Adrenal gland (tissue), 12 donors: ENCODE measurements around the gene AARS1. TPM values are rescaled to one million over a fixed set of nuclear protein-coding genes. Genes with fewer than 3 reads are reported as not detected.

Source experiments
- DNase-seq, 7 donors: peaks; one replicate each; pipeline ENCODE4 v3.0.0-alpha.2; 2019 to 2020
- H3K27ac ChIP-seq, 5 donors: fragments of 200-600 bp; sonication (generic) in 4 of 5; 1 replicate in 3 of 5; 2 replicates in 2 of 5; pipeline versions ENCODE4 v1.5.1 to v1.8.0; 2016 to 2020; ENCODE audit warnings: mild to moderate bottlenecking in 1 of 5
- H3K27me3 ChIP-seq: fragments of 200-600 bp; 2 replicates; pipeline ENCODE4 v1.8.0; 2021
- H3K36me3 ChIP-seq, 2 donors: fragments of 200-600 bp; replicated peaks in 1 of 2; 1 replicate in 1 of 2; 2 replicates in 1 of 2; pipeline versions ENCODE4 v1.5.1 to v1.8.0; 2018 to 2022
- H3K4me1 ChIP-seq, 2 donors: fragments of 200-600 bp; replicated peaks in 1 of 2; 1 replicate in 1 of 2; 2 replicates in 1 of 2; pipeline versions ENCODE4 v1.5.1 to v1.8.0; 2018 to 2021
- H3K4me3 ChIP-seq, 4 donors: fragments of 200-600 bp; sonication (generic) in 3 of 4; one replicate each; pipeline ENCODE4 v1.5.1; 2016 to 2018
- H3K9me3 ChIP-seq, 3 donors: fragments of 200-600 bp; sonication (generic) in 1 of 3; replicated peaks in 1 of 3; 1 replicate in 2 of 3; 2 replicates in 1 of 3; pipeline versions ENCODE4 v1.5.1 to v1.8.0; 2016 to 2021
- POLR2A ChIP-seq, 2 donors: fragments of 450-650 bp; IDR thresholded peaks; one replicate each; pipeline ENCODE4 v1.6.1; 2017; ENCODE audit warnings: antibody characterized with exemption in 2 of 2, mild to moderate bottlenecking in 2 of 2, moderate library complexity in 1 of 2
- WGBS, 4 donors: extraction: QIAGEN DNeasy Blood & Tissue Kit in 2 of 4; methylation state at CpG; one replicate each; pipeline versions ENCODE4 v1.1.5 to v1.1.7; 2013 to 2017; 5-methylcytosine and 5-hydroxymethylcytosine counted together
- intact Hi-C, 2 donors: fragments of 100-400 bp; cut with DNase I; formaldehyde crosslinking; loops; one replicate each; pipeline versions ENCODE4 v1.14.1 to v1.15.0; 2022 to 2023
- polyA plus RNA-seq, 3 donors: library from polyadenylated mRNA; stranded (reverse); fragments of 200-250 nt in 2 of 3; fragments of 350-450 nt in 1 of 3; fragmentation: Illumina TruSeq in 1 of 3; extraction: RNeasy Lipid Tissue Mini Kit (QIAGEN cat#74804) in 1 of 3; gene quantifications; one replicate each; pipeline ENCODE4 v1.2.3, GENCODE V29; 2013 to 2014
- total RNA-seq, 9 donors: library from RNA; depleted of rRNA in 4 of 9; stranded (reverse); fragments of >200 nt in 4 of 9; fragments of 120-200 nt in 1 of 9; fragmentation: NEBNext Ultra II Directional in 1 of 9; extraction: Animal tissue kit (Norgen Biotek cat#: 25700) in 1 of 9; gene quantifications; one replicate each; pipeline versions ENCODE4 v1.1.0 to v1.2.4, GENCODE V29; 2013 to 2023
- TF ChIP-seq, protein P1 (sequence below), 6 experiments: fragments of 450-650 bp in 4 of 6; fragments of 200-600 bp in 2 of 6; sonication (generic) in 1 of 6; IDR thresholded peaks; 1 replicate in 5 of 6; 2 replicates in 1 of 6; pipeline versions ENCODE4 v1.5.1 to v1.8.0; 2016 to 2021; ENCODE audit warnings: antibody characterized with exemption in 6 of 6, mild to moderate bottlenecking in 2 of 6, moderate library complexity in 1 of 6
- donor health status: healthy with polysubstance abuse.
- donor health status: Bipolar disorder and iron deficiency.
- donor health status: DM: yes; HTN: yes; CAD: no.
- donor health status: DM: no; HTN: no; CAD: no.
- donor health status: DM: no; HTN: no; CAD: no.
- donor health status: DM: yes; HTN: yes; CAD: no.

The AARS1 gene
- total and polyA plus RNA-seq, 12 donors = 31.2 to 120 (median 92.0) TPM

- WGBS, 4 donors = 60 to 80% (median 76%) methylated on average over 6 to 16 of the region's 16 CpGs
- peaks cover 12 to 23% of the 10 kb centered on the region in 2 donors for H3K4me1 ChIP-seq
- H3K9me3 ChIP-seq = no peaks in the 10 kb centered on the region
- TF ChIP-seq, protein P1, sequence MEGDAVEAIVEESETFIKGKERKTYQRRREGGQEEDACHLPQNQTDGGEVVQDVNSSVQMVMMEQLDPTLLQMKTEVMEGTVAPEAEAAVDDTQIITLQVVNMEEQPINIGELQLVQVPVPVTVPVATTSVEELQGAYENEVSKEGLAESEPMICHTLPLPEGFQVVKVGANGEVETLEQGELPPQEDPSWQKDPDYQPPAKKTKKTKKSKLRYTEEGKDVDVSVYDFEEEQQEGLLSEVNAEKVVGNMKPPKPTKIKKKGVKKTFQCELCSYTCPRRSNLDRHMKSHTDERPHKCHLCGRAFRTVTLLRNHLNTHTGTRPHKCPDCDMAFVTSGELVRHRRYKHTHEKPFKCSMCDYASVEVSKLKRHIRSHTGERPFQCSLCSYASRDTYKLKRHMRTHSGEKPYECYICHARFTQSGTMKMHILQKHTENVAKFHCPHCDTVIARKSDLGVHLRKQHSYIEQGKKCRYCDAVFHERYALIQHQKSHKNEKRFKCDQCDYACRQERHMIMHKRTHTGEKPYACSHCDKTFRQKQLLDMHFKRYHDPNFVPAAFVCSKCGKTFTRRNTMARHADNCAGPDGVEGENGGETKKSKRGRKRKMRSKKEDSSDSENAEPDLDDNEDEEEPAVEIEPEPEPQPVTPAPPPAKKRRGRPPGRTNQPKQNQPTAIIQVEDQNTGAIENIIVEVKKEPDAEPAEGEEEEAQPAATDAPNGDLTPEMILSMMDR (IDR thresholded peaks at IDR 0.05) = peak; percentile 25 to 50 (median 38)
- no peak for TF ChIP-seq POLR2A (IDR thresholded peaks at IDR 0.05)
- no peaks in the 10 kb centered on the region for H3K27me3 ChIP-seq
- peaks cover 0 to 59% of the 10 kb centered on the region in 2 donors for H3K36me3 ChIP-seq
- H3K4me3 ChIP-seq = no peak overlapping the region
- H3K27ac ChIP-seq = no peak overlapping the region
- peak in 6 of 7 donors; percentile 37 to 56 (median 49) for DNase-seq
- intact Hi-C loops = loop anchor here in 1 of 2 donors (10.0 kb wide), 1 partner anchor 99 kb away; no protein-coding TSS in a partner anchor
Measured at GRCh38 chr16:70253291-70254106, 35.8 kb downstream of the AARS1 start.

- H3K27ac ChIP-seq = no peak overlapping the region
- DNase-seq = peak in 1 of 7 donors; percentile 48
- intact Hi-C loops = loop anchor here in 1 of 2 donors (10.0 kb wide), 1 partner anchor 98 kb away; no protein-coding TSS in a partner anchor
- no peaks in the 10 kb centered on the region for H3K27me3 ChIP-seq
- no peak overlapping the region for H3K4me3 ChIP-seq
- H3K36me3 ChIP-seq = peaks cover 0 to 49% of the 10 kb centered on the region in 2 donors
- 79 to 88% (median 83%) methylated on average over 17 to 21 of the region's 21 CpGs for WGBS, 4 donors
- TF ChIP-seq POLR2A (IDR thresholded peaks at IDR 0.05) = no peak
- TF ChIP-seq, protein P1 (IDR thresholded peaks at IDR 0.05) = peak in 2 of 6 experiments; percentile 7 to 33
- peaks cover 12 to 23% of the 10 kb centered on the region in 2 donors for H3K4me1 ChIP-seq
- H3K9me3 ChIP-seq = no peaks in the 10 kb centered on the region
Measured at GRCh38 chr16:70252355-70252988, 36.8 kb downstream of the AARS1 start.

GRCh38 chr16:70251629-70252354, 37.5 kb downstream of the AARS1 start, which contains the start of gene EXOSC6:
Gene EXOSC6, minus strand, starts transcription at chr16:70251940. Its CDS starts 40 bp downstream, at chr16:70251900.
- Histone ChIP-seq H3K27me3 (no peaks in the 10 kb centered on the region), H3K9me3 (no peaks in the 10 kb centered on the region), H3K36me3 (peaks cover 0 to 45% of the 10 kb centered on the region in 2 donors), H3K27ac (peak within 1 kb of the TSS in 4 of 5 donors; percentile 80 to 99 (median 85)), H3K4me1 (peaks cover 12 to 23% of the 10 kb centered on the region in 2 donors), H3K4me3 (peak within 1 kb of the TSS in 2 of 4 donors; percentile 43 to 97)
- intact Hi-C loops = loop anchor here in 1 of 2 donors (10.0 kb wide), 1 partner anchor 97 kb away; no protein-coding TSS in a partner anchor
- peak; percentile 89 to 94 (median 92) for DNase-seq
- TF ChIP-seq, protein P1 (IDR thresholded peaks at IDR 0.05) = peak; percentile 87 to 95 (median 92)
- peak; percentile 77 to 86 for TF ChIP-seq POLR2A (IDR thresholded peaks at IDR 0.05)
- 1 to 4% (median 2%) methylated on average over 15 to 65 of the region's 65 CpGs for WGBS, 4 donors
